GM12878 (cell line): ENCODE data around the gene LTBP3. TPM values are rescaled to one million over a fixed set of nuclear protein-coding genes. Genes with fewer than 3 reads are reported as not detected.

ENCODE experiments used
- CBX3 ChIP-seq: fragments of 200-600 bp; sonication (generic); IDR thresholded peaks from 2 replicates; pipeline ENCODE4 v1.6.1; 2016; ENCODE audit warnings: low read depth, borderline replicate concordance
- GABPA ChIP-seq: IDR thresholded peaks from 2 replicates; pipeline ENCODE4 v1.6.1; 2014; ENCODE audit warnings: antibody characterized with exemption, low read depth, mild to moderate bottlenecking, inconsistent platforms
- JUND ChIP-seq: IDR thresholded peaks from 2 replicates; pipeline ENCODE4 v1.6.1; 2012; ENCODE audit warnings: low read depth, mild to moderate bottlenecking, low read length, improper control_type of control experiment, moderate library complexity
- MEF2A ChIP-seq: IDR thresholded peaks from 2 replicates; pipeline ENCODE4 v1.6.1; 2011; ENCODE audit warnings: low read depth, mild to moderate bottlenecking, low read length, moderate library complexity; ENCODE audit not compliant: insufficient read depth
- POLR2AphosphoS2 ChIP-seq: IDR thresholded peaks from 2 replicates; pipeline ENCODE4 v1.6.1; 2011; ENCODE audit warnings: low read depth, mild to moderate bottlenecking, low read length, improper control_type of control experiment, moderate library complexity
- TCF7 ChIP-seq: IDR thresholded peaks from 2 replicates; pipeline ENCODE4 v1.6.1; 2014; ENCODE audit warnings: antibody characterized with exemption, borderline replicate concordance
- ZNF207 ChIP-seq: fragments of 450-650 bp; IDR thresholded peaks from 2 replicates; pipeline ENCODE4 v1.6.1; 2014; ENCODE audit warnings: antibody characterized with exemption, mild to moderate bottlenecking, borderline replicate concordance
- ZNF274 ChIP-seq: IDR thresholded peaks from one replicate; pipeline ENCODE4 v1.8.0; 2011; ENCODE audit not compliant: insufficient read length, insufficient read depth
- polyA plus RNA-seq, 11 experiments: library from polyadenylated mRNA; depleted of rRNA in 4 of 11; unstranded in 6 of 11; stranded (reverse) in 5 of 11; fragments of >200 nt; fragmentation: Nextera tagmentation in 4 of 11; fragmentation: Illumina TruSeq in 1 of 11; extraction: Ambion mirVana in 4 of 11; extraction: Trizol in 1 of 11; gene quantifications; 1 replicate in 1 of 11; 2 replicates in 10 of 11; pipeline versions ENCODE4 v1.2.1 to v1.2.3, GENCODE V29; 2011 to 2016; ENCODE audit warnings: inconsistent platforms in 2 of 11, missing spikeins in 2 of 11, low read depth in 1 of 11
- total RNA-seq, 4 experiments: library from RNA; depleted of rRNA in 3 of 4; stranded (reverse); fragments of >200 nt in 3 of 4; fragmentation: Illumina TruSeq in 1 of 4; extraction: Trizol in 1 of 4; gene quantifications; 2 replicates each; pipeline versions ENCODE4 v1.2.1 to v1.2.3, GENCODE V29; 2013 to 2021
- TF ChIP-seq, protein P1 (sequence below): fragments of 450-650 bp; formaldehyde crosslinking; IDR thresholded peaks from 2 replicates; pipeline ENCODE4 v1.4.0; 2022; ENCODE audit warnings: mild to moderate bottlenecking, moderate library complexity
- TF ChIP-seq, protein P2 (sequence below): fragments of 150-350 bp; IDR thresholded peaks from 2 replicates; pipeline ENCODE4 v1.6.1; 2014; ENCODE audit warnings: mild to moderate bottlenecking, low read depth, low read length
- TF ChIP-seq, protein P3 (sequence below): fragments of 450-650 bp; IDR thresholded peaks from 2 replicates; pipeline ENCODE4 v1.6.1; 2017; ENCODE audit warnings: mild to moderate bottlenecking, moderate library complexity
- TF ChIP-seq, protein P4 (sequence below): fragments of 450-650 bp; IDR thresholded peaks from 2 replicates; pipeline ENCODE4 v1.6.1; 2017; ENCODE audit warnings: mild to moderate bottlenecking, moderate library complexity
- TF ChIP-seq, protein P5 (sequence below): IDR thresholded peaks from 2 replicates; pipeline ENCODE4 v1.6.1; 2012; ENCODE audit warnings: low read depth, low read length, improper control_type of control experiment
- TF ChIP-seq, protein P6 (sequence below): IDR thresholded peaks from 2 replicates; pipeline ENCODE4 v1.6.1; 2011; ENCODE audit warnings: low read depth, low read length, improper control_type of control experiment, borderline replicate concordance

Gene LTBP3
- total and polyA plus RNA-seq, 10 of the 15 experiments (the other 5 are each of a cell fraction or from before 2014, with no cell fraction given): 2.2 to 12.2 (median 6.2) TPM; not detected in 2

DNA sequence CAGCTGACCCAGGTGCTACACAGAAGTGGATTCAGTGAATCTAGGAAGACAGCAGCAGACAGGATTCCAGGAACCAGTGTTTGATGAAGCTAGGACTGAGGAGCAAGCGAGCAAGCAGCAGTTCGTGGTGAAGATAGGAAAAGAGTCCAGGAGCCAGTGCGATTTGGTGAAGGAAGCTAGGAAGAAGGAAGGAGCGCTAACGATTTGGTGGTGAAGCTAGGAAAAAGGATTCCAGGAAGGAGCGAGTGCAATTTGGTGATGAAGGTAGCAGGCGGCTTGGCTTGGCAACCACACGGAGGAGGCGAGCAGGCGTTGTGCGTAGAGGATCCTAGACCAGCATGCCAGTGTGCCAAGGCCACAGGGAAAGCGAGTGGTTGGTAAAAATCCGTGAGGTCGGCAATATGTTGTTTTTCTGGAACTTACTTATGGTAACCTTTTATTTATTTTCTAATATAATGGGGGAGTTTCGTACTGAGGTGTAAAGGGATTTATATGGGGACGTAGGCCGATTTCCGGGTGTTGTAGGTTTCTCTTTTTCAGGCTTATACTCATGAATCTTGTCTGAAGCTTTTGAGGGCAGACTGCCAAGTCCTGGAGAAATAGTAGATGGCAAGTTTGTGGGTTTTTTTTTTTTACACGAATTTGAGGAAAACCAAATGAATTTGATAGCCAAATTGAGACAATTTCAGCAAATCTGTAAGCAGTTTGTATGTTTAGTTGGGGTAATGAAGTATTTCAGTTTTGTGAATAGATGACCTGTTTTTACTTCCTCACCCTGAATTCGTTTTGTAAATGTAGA lies 57.6 kb downstream of the LTBP3 start (continued):
- TF ChIP-seq, protein P1, sequence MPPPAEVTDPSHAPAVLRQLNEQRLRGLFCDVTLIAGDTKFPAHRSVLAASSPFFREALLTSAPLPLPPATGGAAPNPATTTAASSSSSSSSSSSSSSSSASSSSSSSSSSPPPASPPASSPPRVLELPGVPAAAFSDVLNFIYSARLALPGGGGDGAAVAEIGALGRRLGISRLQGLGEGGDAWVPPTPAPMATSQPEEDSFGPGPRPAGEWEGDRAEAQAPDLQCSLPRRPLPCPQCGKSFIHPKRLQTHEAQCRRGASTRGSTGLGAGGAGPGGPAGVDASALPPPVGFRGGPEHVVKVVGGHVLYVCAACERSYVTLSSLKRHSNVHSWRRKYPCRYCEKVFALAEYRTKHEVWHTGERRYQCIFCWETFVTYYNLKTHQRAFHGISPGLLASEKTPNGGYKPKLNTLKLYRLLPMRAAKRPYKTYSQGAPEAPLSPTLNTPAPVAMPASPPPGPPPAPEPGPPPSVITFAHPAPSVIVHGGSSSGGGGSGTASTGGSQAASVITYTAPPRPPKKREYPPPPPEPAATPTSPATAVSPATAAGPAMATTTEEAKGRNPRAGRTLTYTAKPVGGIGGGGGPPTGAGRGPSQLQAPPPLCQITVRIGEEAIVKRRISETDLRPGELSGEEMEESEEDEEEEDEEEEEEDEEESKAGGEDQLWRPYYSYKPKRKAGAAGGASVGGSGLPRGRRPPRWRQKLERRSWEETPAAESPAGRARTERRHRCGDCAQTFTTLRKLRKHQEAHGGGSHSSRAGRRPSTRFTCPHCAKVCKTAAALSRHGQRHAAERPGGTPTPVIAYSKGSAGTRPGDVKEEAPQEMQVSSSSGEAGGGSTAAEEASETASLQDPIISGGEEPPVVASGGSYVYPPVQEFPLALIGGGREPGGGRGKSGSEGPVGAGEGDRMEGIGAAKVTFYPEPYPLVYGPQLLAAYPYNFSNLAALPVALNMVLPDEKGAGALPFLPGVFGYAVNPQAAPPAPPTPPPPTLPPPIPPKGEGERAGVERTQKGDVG (CRISPR knock-in tag): no peak
- no peak for TF ChIP-seq CBX3
- TF ChIP-seq, protein P2, sequence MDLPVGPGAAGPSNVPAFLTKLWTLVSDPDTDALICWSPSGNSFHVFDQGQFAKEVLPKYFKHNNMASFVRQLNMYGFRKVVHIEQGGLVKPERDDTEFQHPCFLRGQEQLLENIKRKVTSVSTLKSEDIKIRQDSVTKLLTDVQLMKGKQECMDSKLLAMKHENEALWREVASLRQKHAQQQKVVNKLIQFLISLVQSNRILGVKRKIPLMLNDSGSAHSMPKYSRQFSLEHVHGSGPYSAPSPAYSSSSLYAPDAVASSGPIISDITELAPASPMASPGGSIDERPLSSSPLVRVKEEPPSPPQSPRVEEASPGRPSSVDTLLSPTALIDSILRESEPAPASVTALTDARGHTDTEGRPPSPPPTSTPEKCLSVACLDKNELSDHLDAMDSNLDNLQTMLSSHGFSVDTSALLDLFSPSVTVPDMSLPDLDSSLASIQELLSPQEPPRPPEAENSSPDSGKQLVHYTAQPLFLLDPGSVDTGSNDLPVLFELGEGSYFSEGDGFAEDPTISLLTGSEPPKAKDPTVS: 0 out of 2 replicates have a peak, but pooled peaks have one; percentile 39
- TF ChIP-seq, protein P3, sequence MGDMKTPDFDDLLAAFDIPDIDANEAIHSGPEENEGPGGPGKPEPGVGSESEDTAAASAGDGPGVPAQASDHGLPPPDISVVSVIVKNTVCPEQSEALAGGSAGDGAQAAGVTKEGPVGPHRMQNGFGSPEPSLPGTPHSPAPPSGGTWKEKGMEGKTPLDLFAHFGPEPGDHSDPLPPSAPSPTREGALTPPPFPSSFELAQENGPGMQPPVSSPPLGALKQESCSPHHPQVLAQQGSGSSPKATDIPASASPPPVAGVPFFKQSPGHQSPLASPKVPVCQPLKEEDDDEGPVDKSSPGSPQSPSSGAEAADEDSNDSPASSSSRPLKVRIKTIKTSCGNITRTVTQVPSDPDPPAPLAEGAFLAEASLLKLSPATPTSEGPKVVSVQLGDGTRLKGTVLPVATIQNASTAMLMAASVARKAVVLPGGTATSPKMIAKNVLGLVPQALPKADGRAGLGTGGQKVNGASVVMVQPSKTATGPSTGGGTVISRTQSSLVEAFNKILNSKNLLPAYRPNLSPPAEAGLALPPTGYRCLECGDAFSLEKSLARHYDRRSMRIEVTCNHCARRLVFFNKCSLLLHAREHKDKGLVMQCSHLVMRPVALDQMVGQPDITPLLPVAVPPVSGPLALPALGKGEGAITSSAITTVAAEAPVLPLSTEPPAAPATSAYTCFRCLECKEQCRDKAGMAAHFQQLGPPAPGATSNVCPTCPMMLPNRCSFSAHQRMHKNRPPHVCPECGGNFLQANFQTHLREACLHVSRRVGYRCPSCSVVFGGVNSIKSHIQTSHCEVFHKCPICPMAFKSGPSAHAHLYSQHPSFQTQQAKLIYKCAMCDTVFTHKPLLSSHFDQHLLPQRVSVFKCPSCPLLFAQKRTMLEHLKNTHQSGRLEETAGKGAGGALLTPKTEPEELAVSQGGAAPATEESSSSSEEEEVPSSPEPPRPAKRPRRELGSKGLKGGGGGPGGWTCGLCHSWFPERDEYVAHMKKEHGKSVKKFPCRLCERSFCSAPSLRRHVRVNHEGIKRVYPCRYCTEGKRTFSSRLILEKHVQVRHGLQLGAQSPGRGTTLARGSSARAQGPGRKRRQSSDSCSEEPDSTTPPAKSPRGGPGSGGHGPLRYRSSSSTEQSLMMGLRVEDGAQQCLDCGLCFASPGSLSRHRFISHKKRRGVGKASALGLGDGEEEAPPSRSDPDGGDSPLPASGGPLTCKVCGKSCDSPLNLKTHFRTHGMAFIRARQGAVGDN: peak; percentile 16; the same call in 1 of the 2 replicates
- no peak for TF ChIP-seq ZNF207
- peak; percentile 98 for TF ChIP-seq POLR2AphosphoS2
- TF ChIP-seq, protein P4, sequence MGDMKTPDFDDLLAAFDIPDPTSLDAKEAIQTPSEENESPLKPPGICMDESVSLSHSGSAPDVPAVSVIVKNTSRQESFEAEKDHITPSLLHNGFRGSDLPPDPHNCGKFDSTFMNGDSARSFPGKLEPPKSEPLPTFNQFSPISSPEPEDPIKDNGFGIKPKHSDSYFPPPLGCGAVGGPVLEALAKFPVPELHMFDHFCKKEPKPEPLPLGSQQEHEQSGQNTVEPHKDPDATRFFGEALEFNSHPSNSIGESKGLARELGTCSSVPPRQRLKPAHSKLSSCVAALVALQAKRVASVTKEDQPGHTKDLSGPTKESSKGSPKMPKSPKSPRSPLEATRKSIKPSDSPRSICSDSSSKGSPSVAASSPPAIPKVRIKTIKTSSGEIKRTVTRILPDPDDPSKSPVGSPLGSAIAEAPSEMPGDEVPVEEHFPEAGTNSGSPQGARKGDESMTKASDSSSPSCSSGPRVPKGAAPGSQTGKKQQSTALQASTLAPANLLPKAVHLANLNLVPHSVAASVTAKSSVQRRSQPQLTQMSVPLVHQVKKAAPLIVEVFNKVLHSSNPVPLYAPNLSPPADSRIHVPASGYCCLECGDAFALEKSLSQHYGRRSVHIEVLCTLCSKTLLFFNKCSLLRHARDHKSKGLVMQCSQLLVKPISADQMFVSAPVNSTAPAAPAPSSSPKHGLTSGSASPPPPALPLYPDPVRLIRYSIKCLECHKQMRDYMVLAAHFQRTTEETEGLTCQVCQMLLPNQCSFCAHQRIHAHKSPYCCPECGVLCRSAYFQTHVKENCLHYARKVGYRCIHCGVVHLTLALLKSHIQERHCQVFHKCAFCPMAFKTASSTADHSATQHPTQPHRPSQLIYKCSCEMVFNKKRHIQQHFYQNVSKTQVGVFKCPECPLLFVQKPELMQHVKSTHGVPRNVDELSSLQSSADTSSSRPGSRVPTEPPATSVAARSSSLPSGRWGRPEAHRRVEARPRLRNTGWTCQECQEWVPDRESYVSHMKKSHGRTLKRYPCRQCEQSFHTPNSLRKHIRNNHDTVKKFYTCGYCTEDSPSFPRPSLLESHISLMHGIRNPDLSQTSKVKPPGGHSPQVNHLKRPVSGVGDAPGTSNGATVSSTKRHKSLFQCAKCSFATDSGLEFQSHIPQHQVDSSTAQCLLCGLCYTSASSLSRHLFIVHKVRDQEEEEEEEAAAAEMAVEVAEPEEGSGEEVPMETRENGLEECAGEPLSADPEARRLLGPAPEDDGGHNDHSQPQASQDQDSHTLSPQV: no peak
- TF ChIP-seq, protein P5, sequence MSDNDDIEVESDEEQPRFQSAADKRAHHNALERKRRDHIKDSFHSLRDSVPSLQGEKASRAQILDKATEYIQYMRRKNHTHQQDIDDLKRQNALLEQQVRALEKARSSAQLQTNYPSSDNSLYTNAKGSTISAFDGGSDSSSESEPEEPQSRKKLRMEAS: no peak
- TF ChIP-seq, protein P6, sequence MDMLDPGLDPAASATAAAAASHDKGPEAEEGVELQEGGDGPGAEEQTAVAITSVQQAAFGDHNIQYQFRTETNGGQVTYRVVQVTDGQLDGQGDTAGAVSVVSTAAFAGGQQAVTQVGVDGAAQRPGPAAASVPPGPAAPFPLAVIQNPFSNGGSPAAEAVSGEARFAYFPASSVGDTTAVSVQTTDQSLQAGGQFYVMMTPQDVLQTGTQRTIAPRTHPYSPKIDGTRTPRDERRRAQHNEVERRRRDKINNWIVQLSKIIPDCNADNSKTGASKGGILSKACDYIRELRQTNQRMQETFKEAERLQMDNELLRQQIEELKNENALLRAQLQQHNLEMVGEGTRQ: no peak
- TF ChIP-seq TCF7: no peak
- no peak for TF ChIP-seq JUND
- no peak for TF ChIP-seq ZNF274
- no peak for TF ChIP-seq MEF2A
- no peak for TF ChIP-seq GABPA
